Measurements from ENCODE around the gene SLC66A3.
"Not testable (repeated sequence)": the region's sequence is repeated elsewhere in the genome, so short reads cannot be mapped to it uniquely, and the experiment has no call there.

SLC66A3 gene

DNA sequence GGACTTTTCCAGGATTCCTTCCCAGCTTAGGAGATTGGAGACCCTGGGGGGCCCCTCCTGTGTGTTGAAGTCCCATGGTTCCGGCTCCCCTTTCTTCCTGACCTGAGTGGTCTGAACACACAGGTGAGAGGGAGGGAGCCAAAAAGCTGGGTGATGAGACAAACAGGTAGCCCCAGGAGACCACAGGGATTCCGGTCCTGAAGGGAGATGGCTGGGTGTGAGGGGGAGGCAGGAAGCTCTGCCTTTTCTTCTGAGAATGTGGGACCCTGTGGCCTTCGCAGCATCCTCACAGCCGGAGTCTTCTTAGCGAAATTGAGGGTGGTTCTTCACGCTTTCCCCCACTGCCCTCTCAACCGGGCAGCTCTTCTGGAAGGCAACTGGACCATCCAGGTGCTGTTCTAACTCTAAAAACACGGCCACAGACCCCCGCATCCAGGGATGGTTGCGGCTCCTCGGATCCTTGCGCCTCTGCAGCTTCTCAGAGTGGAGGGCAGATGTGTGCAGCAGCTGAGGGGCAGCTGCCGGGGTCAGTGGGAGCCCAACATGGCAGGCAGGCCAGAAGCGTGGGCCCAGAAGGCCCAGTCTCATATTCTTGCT is 4.4 kb downstream of the SLC66A3 start:
- DNase-seq (ENCODE audit: extremely low spot score), result no peak
- ChIA-PET POLR2A (no interaction called here), CTCF (interaction anchor here (0.6 kb wide), 1 partner anchor 1697 kb away, joined by 3 read pairs; no protein-coding TSS in a partner anchor)
- TF ChIP-seq LEF1 (IDR thresholded peaks at IDR 0.05; ENCODE audit: borderline replicate concordance), result no peak
- TF ChIP-seq, protein P1, sequence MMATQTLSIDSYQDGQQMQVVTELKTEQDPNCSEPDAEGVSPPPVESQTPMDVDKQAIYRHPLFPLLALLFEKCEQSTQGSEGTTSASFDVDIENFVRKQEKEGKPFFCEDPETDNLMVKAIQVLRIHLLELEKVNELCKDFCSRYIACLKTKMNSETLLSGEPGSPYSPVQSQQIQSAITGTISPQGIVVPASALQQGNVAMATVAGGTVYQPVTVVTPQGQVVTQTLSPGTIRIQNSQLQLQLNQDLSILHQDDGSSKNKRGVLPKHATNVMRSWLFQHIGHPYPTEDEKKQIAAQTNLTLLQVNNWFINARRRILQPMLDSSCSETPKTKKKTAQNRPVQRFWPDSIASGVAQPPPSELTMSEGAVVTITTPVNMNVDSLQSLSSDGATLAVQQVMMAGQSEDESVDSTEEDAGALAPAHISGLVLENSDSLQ (IDR thresholded peaks at IDR 0.05), result no peak
- no peak for TF ChIP-seq HDGF (IDR thresholded peaks at IDR 0.05; ENCODE audit: borderline replicate concordance)
- no peak for TF ChIP-seq TARDBP (IDR thresholded peaks at IDR 0.05)
- TF ChIP-seq NFRKB (IDR thresholded peaks at IDR 0.05), result no peak
- no peak for TF ChIP-seq ZNF384 (IDR thresholded peaks at IDR 0.05)
- no peak for TF ChIP-seq BHLHE40 (IDR thresholded peaks at IDR 0.05; ENCODE audit: borderline replicate concordance)
- TF ChIP-seq L3MBTL2 (conservative IDR thresholded peaks at IDR 0.05), result no peak
- TF ChIP-seq FOXA1 (IDR thresholded peaks at IDR 0.05), result no peak
- TF ChIP-seq FOXM1 (IDR thresholded peaks at IDR 0.05; ENCODE audit: borderline replicate concordance), result no peak
- no peak for TF ChIP-seq ARNT (IDR thresholded peaks at IDR 0.05)
- TF ChIP-seq ELF4 (IDR thresholded peaks at IDR 0.05), result no peak
- TF ChIP-seq SUZ12 (IDR thresholded peaks at IDR 0.05), result no peak

- CTCF ChIA-PET, result interaction anchor here (0.6 kb wide), 1 partner anchor 1697 kb away, joined by 3 read pairs; no protein-coding TSS in a partner anchor
Observed at GRCh38 chr2:11160256-11160655, 5.0 kb downstream of the SLC66A3 start.

DNA sequence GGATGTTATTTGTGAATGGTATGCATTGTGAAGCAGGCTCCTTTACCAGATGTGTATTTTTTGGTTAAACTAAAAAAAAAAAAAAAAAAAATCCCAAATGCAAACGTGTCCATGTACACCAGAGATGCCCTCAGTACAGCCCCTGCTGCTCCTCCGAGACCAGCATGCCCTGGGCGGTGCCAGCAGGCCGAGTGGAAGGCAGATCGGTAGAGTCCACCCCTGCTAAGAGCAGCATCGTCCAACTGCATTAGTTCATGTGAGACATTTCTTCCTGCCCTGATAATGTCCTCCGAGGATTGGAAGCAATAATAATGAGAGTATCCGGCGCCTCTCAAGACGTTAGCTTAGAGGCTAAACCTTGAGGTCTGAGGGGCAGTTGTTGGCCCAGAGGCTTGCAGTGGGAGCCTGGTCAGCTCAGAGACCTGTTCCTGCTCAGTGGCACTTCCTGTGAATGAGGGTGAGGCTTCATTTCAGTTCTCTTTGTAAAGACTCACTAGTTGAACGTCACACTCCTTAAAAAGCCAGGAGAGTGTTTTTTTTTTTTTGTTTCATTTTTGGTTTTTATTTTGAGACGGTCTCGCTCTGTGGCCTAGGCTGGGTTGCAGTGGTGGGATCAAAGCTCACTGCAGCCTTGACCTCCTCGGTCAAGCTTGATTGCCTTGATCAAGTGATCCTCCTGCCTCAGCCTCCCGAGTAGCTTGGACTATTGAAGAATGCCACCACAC is 5.6 kb downstream of the SLC66A3 start:
- ChIA-PET POLR2A (no interaction called here), CTCF (interaction anchor here (1.5 kb wide), 1 partner anchor 250 kb away, joined by 5 read pairs; no protein-coding TSS in a partner anchor)
- DNase-seq (ENCODE audit: extremely low spot score), result no peak

More at GRCh38 chr2:11160256-11160655, 5.0 kb downstream of the SLC66A3 start:
- DNase-seq (ENCODE audit: extremely low spot score), result no peak
- POLR2A ChIA-PET, result no interaction called here
- TF ChIP-seq SP1 (IDR thresholded peaks at IDR 0.05) (no peak), LEF1 (IDR thresholded peaks at IDR 0.05; ENCODE audit: borderline replicate concordance) (no peak), CTBP1 (IDR thresholded peaks at IDR 0.05; ENCODE audit: borderline replicate concordance) (no peak), BHLHE40 (IDR thresholded peaks at IDR 0.05; ENCODE audit: borderline replicate concordance) (no peak), NFRKB (IDR thresholded peaks at IDR 0.05) (no peak), FOXA1 (IDR thresholded peaks at IDR 0.05) (no peak), TARDBP (IDR thresholded peaks at IDR 0.05) (no peak), SUZ12 (IDR thresholded peaks at IDR 0.05) (no peak), ZNF384 (IDR thresholded peaks at IDR 0.05) (no peak), ARNT (IDR thresholded peaks at IDR 0.05) (no peak), FOXM1 (IDR thresholded peaks at IDR 0.05; ENCODE audit: borderline replicate concordance) (no peak), ELF4 (IDR thresholded peaks at IDR 0.05) (no peak), HDGF (IDR thresholded peaks at IDR 0.05; ENCODE audit: borderline replicate concordance) (no peak), L3MBTL2 (conservative IDR thresholded peaks at IDR 0.05) (no peak), FOXK2 (IDR thresholded peaks at IDR 0.05) (no peak)
- TF ChIP-seq, protein P1 (IDR thresholded peaks at IDR 0.05), result no peak

GRCh38 chr2:11161747-11162146 is 6.5 kb downstream of the SLC66A3 start:
- no peak for DNase-seq (ENCODE audit: extremely low spot score)
- TF ChIP-seq ELF4 (IDR thresholded peaks at IDR 0.05), result no peak
- no peak for TF ChIP-seq L3MBTL2 (conservative IDR thresholded peaks at IDR 0.05)
- TF ChIP-seq FOXM1 (IDR thresholded peaks at IDR 0.05; ENCODE audit: borderline replicate concordance), result no peak
- ChIA-PET POLR2A (no interaction called here), CTCF (interaction anchor here (0.8 to 1.5 kb wide), 2 partner anchors 249 to 1017 kb away, joined by 3 to 5 read pairs; no protein-coding TSS in a partner anchor)

More for the DNA sequence above, 5.6 kb downstream of the SLC66A3 start:
- no peak for TF ChIP-seq BHLHE40 (IDR thresholded peaks at IDR 0.05; ENCODE audit: borderline replicate concordance)
- TF ChIP-seq SUZ12 (IDR thresholded peaks at IDR 0.05), result no peak
- TF ChIP-seq ARNT (IDR thresholded peaks at IDR 0.05), result no peak
- no peak for TF ChIP-seq L3MBTL2 (conservative IDR thresholded peaks at IDR 0.05)
- no peak for TF ChIP-seq FOXM1 (IDR thresholded peaks at IDR 0.05; ENCODE audit: borderline replicate concordance)
- TF ChIP-seq, protein P1 (IDR thresholded peaks at IDR 0.05), result no peak
- no peak for TF ChIP-seq CTBP1 (IDR thresholded peaks at IDR 0.05; ENCODE audit: borderline replicate concordance)
- no peak for TF ChIP-seq HDGF (IDR thresholded peaks at IDR 0.05; ENCODE audit: borderline replicate concordance)
- no peak for TF ChIP-seq SP1 (IDR thresholded peaks at IDR 0.05)
- TF ChIP-seq FOXA1 (IDR thresholded peaks at IDR 0.05), result no peak
- TF ChIP-seq NFRKB (IDR thresholded peaks at IDR 0.05), result no peak
- no peak for TF ChIP-seq FOXK2 (IDR thresholded peaks at IDR 0.05)
- TF ChIP-seq LEF1 (IDR thresholded peaks at IDR 0.05; ENCODE audit: borderline replicate concordance), result no peak
- no peak for TF ChIP-seq ELF4 (IDR thresholded peaks at IDR 0.05)
- no peak for TF ChIP-seq TARDBP (IDR thresholded peaks at IDR 0.05)
- no peak for TF ChIP-seq ZNF384 (IDR thresholded peaks at IDR 0.05)

DNA sequence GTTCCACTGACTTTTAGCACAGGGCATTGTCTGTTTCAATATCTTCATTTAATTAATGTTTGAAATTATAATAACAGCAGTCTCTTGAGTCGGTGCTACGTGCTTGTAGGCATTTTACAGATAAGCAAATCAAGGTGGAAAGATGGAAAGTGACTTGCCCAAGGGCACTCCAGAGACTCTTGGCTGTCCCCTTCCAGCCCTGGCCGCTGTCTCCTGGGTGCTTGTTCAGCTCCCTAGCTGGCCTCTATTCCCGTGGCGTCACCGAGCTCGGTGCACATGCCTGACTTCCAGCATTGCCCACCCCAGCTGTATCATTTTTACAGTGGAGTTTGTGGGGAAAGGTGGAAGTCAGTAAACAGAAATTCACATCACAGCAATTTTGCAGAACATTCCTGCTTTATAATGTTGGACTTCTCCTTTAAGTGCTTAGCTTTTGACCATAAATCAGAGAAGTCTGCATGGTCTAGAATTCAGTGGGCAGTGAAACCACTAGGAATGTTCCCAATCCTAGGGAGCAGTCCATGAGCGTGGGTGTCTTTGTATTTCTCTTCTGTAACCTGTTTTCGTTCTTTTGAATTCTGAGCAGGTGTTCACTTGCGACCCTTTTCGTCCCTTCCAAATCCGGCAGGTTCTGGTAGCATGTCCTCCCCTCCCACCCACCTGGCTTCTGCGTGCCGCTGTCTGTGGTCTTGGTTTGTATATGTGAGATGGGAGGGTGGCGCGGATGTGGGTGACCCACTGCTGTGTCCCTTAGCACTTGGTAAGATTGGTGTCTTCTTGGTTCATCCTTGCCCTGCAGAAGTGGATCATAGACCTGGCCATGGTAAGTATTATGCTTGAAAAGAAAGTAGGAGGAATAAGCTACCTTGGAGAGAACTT is 8.4 kb downstream of the SLC66A3 start:
- DNase-seq (ENCODE audit: extremely low spot score), result no peak
- CTCF ChIA-PET, result no interaction called here

DNA sequence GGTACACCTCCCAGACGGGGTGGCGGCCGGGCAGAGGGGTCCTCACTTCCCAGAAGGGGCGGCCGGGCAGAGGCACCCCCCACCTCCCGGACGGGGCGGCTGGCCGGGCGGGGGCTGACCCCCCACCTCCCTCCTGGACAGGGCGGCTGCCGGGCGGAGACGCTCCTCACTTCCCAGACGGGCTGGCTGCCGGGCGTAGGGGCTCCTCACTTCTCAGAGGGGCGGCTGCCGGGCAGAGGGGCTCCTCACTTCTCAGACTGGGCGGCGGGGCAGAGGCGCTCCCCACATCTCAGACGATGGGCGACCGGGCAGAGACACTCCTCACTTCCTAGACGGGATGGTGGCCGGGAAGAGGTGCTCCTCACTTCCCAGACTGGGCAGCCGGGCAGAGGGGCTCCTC is 9.8 kb downstream of the SLC66A3 start:
- CTCF ChIA-PET; POLR2A ChIA-PET; DNase-seq (ENCODE audit: extremely low spot score): not testable (repeated sequence)

More for the DNA sequence above, 8.4 kb downstream of the SLC66A3 start:
- POLR2A ChIA-PET, result no interaction called here
- TF ChIP-seq FOXK2 (IDR thresholded peaks at IDR 0.05), result no peak
- no peak for TF ChIP-seq ZNF384 (IDR thresholded peaks at IDR 0.05)
- TF ChIP-seq LEF1 (IDR thresholded peaks at IDR 0.05; ENCODE audit: borderline replicate concordance), result no peak
- no peak for TF ChIP-seq FOXM1 (IDR thresholded peaks at IDR 0.05; ENCODE audit: borderline replicate concordance)
- TF ChIP-seq ELF4 (IDR thresholded peaks at IDR 0.05), result no peak
- no peak for TF ChIP-seq TARDBP (IDR thresholded peaks at IDR 0.05)
- no peak for TF ChIP-seq L3MBTL2 (conservative IDR thresholded peaks at IDR 0.05)
- no peak for TF ChIP-seq HDGF (IDR thresholded peaks at IDR 0.05; ENCODE audit: borderline replicate concordance)
- no peak for TF ChIP-seq SUZ12 (IDR thresholded peaks at IDR 0.05)
- no peak for TF ChIP-seq ARNT (IDR thresholded peaks at IDR 0.05)
- no peak for TF ChIP-seq SP1 (IDR thresholded peaks at IDR 0.05)
- TF ChIP-seq CTBP1 (IDR thresholded peaks at IDR 0.05; ENCODE audit: borderline replicate concordance), result no peak
- TF ChIP-seq NFRKB (IDR thresholded peaks at IDR 0.05), result no peak
- no peak for TF ChIP-seq BHLHE40 (IDR thresholded peaks at IDR 0.05; ENCODE audit: borderline replicate concordance)
- TF ChIP-seq, protein P1 (IDR thresholded peaks at IDR 0.05), result no peak
- TF ChIP-seq FOXA1 (IDR thresholded peaks at IDR 0.05), result no peak
